HG03103 (cell line): Measurements from ENCODE around the gene INTS15.
A peak's percentile ranks its signal among the peaks of the same experiment; 100 is the strongest.

Source experiments
- ATAC-seq: cut with Tn5 transposase; IDR thresholded peaks from one replicate; pipeline ENCODE4 v1.9.1; 2021; ENCODE audit warnings: low read depth; ENCODE audit not compliant: unreplicated experiment

INTS15 gene

GRCh38 chr7:6589829-6590644 lies at the start of gene INTS15:
TSS of gene INTS15 (plus strand) at chr7:6590021. CDS start at chr7:6590284, 263 bp downstream.
- peak; percentile 87 for ATAC-seq

GRCh38 chr7:6542368-6542767 lies 47.5 kb upstream of the INTS15 start:
- no peak for ATAC-seq

GRCh38 chr7:6545398-6546126 lies 44.3 kb upstream of the INTS15 start:
- no peak for ATAC-seq

- ATAC-seq, result no peak
Observed at GRCh38 chr7:6546498-6547251, 43.1 kb upstream of the INTS15 start.

- no peak for ATAC-seq
Observed at GRCh38 chr7:6547400-6547799, 42.4 kb upstream of the INTS15 start.

GRCh38 chr7:6551016-6551511 lies 38.8 kb upstream of the INTS15 start, which contains the start of gene GRID2IP:
TSS of gene GRID2IP (minus strand) at chr7:6551461. CDS start at chr7:6551436, 25 bp downstream.
- ATAC-seq, result no peak

GRCh38 chr7:6553448-6554044 lies 36.3 kb upstream of the INTS15 start:
- ATAC-seq, result no peak

- no peak for ATAC-seq
Observed at GRCh38 chr7:6554848-6555247, 35.0 kb upstream of the INTS15 start.

GRCh38 chr7:6556196-6556595 lies 33.6 kb upstream of the INTS15 start:
- ATAC-seq, result no peak

GRCh38 chr7:6558837-6559236 lies 31.0 kb upstream of the INTS15 start:
- no peak for ATAC-seq

GRCh38 chr7:6559896-6560295 lies 29.9 kb upstream of the INTS15 start:
- ATAC-seq, result no peak

GRCh38 chr7:6562106-6562505 lies 27.7 kb upstream of the INTS15 start:
- ATAC-seq, result no peak

GRCh38 chr7:6563936-6564770 lies 25.7 kb upstream of the INTS15 start:
- ATAC-seq, result no peak

- no peak for ATAC-seq
Observed at GRCh38 chr7:6565655-6566054, 24.2 kb upstream of the INTS15 start.

GRCh38 chr7:6567886-6568285 lies 21.9 kb upstream of the INTS15 start:
- ATAC-seq, result no peak

- no peak for ATAC-seq
Observed at GRCh38 chr7:6571160-6571779, 18.6 kb upstream of the INTS15 start.

GRCh38 chr7:6575281-6576023 lies 14.4 kb upstream of the INTS15 start:
- no peak for ATAC-seq

GRCh38 chr7:6576024-6576866 lies 13.6 kb upstream of the INTS15 start:
- no peak for ATAC-seq
